Stimulated activated CD4-positive, alpha-beta T cell treated with anti-CD3 and anti-CD28 coated beads, Interleukin-2, amount 100 ng/mL, for 48 hours (primary cell): ENCODE results near the gene CELF4.

Source experiments
- DNase-seq, 2 donors: peaks; one replicate each; pipeline ENCODE4 v3.0.0-alpha.2; 2020

CELF4 gene

DNA sequence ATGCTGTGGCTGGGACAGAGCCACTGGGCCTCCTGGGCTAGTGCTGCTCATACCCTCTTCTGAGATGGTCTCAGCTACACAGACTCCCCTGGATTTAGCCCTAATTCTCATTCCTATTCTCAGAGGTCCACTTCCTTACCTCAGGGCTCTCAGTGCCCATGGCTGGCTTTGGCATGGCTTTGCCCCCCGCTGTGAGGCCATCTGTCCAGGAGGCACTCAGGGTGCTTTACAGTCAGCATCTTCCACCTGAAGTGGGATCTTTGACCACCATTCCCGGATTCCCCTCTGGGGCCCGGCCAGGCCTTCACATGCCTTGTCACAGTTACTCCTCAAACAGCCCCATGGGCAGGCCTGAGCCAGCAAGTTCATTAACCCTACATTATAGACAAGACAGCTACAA, 161.8 kb downstream of the CELF4 start:
- no peak for DNase-seq

DNA sequence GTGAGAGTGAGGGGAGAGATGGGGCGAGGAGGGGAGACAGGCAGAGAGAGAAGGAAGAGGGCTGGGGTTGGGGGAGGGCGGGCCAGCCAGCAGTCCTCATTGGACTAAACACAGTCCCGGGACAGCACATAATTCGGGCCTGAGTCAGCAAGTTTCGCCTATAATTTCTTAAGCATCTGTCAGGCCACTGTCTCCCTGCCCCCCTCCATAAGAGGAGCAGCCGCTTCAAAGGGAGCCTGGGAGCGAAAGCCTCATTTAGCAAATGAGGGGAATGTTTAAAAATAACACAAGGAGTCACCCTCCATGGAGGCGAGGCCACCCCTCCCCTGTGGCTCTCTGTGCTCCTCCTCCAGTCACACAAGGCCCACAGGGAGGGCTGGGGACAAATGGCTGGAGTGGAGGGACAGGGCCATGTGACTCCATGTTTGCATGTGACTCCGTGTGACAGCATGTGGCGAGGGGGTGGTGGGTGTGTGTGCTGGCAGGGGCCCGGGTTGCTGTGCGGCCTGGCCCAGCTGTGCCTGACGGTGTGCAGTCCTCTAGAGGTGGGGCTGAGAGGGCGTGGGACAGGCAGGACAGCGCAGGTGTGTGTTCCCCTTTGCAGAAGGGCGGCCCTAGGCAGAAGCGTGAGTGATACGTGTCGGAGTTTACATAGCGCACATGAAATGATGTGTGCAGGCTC, 162.4 kb downstream of the CELF4 start:
- DNase-seq: no peak

DNA sequence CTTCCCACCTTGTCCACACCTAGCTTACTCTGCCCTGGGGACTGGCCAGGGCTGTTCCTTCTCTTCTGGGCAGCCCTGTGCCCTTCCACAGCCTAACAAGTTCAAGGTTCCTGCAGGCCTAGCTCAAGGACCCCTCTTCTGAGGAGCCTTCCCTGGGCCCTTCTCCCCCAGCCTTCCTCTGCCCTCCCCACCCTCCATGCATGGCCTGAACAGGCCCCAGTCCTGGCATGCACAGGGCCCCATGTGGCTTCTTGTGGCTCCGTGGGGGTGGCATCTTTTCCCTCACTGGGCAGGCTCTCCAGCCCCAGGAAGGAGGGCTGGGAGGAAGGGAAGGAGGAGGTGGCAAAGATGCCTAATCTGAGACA, 162.9 kb downstream of the CELF4 start:
- no peak for DNase-seq

DNA sequence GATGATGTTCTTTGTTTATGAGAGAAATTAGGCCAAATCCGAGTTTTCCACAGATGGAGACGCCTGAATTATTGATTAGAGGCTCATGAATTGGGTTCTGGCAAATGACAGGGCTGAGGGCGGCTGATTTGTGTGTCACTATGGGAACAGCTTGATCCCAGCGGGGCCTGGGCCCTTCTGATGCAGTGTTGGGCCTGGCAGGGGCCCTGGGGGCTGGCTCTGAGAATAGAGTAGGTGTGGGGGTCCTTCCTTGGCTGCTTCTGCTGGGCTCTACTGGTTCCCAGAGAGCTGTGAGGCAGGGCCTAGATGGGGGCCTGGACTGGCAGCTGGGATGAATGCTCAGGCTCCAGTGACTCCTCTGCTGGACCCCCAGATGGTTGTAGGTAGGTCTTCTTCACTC, 164.8 kb downstream of the CELF4 start:
- DNase-seq: no peak

GRCh38 chr18:37398248-37398920, 167.2 kb downstream of the CELF4 start:
- DNase-seq: no peak

GRCh38 chr18:37397814-37398213, 167.8 kb downstream of the CELF4 start:
- DNase-seq: no peak

- no peak for DNase-seq
These were observed 168.5 kb downstream of the CELF4 start for GRCh38 chr18:37396971-37397720.

DNA sequence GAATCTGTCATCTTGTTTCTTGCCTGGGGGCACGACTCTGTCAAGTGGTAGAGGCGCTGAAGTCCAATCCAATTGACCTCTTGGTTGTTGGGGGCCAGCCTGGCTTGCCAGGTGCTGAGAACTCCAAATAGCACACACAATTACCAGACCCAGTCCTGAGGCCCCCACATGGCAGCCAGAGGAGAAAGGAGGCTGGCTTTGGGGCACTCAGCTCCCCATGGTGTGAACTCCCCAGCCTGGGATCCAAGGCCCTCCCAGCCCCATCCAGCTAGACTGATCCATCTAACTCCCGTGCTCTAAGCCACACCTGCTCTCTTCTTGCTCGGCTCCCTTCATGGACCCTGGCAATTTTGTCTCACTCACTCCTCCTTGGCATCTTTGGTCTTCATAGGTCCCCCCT, 170.0 kb downstream of the CELF4 start:
- DNase-seq: no peak

DNA sequence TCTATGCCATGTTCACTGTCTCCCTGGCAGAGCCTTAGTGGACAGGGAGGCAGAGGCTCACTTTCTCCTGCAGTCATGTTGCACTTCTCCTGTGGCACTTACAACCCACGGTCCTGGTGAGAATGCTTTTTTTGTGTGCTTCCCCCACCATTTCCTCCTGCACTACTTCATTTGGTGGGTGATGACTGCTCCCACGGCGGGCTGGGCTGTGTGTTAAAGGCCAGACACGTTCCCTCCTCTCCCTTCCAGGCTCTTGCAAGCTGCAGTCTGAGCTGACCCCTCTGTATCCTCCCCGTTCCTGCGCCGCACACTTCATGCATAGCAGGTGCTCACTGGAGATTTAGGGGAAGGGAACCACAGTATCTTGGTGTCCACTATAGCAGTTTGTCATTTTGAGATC, 170.5 kb downstream of the CELF4 start:
- DNase-seq: no peak

GRCh38 chr18:37394610-37394965, 171.0 kb downstream of the CELF4 start:
- DNase-seq: no peak

- no peak for DNase-seq
These were observed 171.5 kb downstream of the CELF4 start for GRCh38 chr18:37393945-37394609.

GRCh38 chr18:37393221-37393827, 172.3 kb downstream of the CELF4 start:
- DNase-seq: no peak

- DNase-seq: no peak
These were observed 172.9 kb downstream of the CELF4 start for GRCh38 chr18:37392648-37393047.

DNA sequence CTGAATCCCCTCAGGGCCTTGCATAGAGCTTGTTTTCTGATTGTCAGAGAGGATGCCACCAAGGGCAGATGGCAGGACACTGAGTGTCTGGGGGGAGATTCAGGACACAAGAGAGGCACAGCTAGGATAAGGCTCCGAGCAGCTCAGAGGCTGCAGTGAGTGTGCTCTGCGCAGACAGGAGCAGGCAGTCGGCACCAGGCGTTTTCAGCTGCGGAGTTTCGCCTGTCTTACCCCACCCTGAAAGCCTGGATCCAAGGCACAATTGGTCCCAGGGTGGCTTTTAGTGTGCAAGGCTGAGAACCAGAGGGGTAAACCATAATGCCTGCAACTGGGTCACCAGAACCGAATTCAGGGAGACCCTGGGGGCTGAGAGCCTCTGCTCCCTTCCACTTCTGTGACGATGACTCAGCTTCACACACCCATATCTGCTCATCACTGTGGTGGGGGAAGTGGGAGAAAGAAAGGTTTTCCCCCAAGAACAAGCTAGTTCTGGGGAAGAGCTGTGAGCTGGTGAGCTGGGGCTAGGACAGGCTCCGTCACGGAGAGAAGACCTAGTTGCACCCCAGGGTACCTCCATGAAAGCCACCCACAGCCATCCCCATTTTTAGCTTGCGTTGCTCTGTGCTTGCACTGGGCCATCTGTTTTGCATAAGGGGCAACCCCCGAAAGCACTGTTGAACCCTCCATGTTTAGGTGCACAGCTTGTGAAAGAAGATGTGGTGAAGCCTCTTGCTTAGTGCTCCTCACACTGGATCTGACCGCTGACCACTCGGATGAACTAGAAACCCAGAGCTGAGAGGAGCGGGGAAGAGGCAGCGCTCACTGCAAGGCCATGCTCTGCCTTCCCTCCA, 173.7 kb downstream of the CELF4 start:
- no peak for DNase-seq

DNA sequence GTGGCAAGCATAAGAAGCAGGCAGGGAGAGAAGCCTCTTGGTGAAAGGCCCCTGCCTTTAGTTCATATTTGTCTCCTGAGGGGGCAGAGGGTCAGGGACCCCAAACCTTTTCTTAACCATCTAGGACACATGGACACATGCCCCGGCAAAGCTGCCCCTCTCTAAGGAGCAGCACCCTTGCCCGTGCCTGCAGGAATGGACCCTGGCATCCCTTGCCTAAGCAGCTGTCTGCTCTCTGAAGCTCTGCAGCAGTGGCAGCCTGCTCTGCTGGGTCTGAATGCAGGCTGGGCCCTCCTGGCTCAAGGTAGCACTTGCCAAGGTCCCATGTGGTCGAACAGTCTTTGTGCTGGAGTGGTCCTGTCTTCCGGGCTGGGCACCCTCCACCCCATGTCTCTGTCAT, 174.4 kb downstream of the CELF4 start:
- no peak for DNase-seq

DNA sequence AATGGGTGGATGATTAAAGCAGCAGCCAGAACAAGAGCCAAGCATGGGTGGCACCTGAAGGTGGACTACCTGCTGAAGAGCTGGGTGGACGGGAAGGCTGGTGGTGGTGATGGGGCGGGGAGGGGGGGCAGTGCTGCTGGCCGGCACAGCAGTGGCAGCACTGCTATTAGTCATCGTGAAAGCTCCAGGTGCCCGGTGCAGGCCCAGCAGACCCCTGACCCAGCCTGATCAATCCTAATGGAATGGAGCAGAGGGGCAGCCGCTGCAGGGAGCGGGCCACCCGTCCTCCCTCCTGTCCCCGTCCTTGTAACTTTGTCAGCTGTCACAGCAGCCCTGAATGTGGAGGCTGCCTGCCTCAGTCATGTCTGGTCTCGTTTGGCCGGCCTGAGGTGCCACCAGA, 174.9 kb downstream of the CELF4 start:
- no peak for DNase-seq

DNA sequence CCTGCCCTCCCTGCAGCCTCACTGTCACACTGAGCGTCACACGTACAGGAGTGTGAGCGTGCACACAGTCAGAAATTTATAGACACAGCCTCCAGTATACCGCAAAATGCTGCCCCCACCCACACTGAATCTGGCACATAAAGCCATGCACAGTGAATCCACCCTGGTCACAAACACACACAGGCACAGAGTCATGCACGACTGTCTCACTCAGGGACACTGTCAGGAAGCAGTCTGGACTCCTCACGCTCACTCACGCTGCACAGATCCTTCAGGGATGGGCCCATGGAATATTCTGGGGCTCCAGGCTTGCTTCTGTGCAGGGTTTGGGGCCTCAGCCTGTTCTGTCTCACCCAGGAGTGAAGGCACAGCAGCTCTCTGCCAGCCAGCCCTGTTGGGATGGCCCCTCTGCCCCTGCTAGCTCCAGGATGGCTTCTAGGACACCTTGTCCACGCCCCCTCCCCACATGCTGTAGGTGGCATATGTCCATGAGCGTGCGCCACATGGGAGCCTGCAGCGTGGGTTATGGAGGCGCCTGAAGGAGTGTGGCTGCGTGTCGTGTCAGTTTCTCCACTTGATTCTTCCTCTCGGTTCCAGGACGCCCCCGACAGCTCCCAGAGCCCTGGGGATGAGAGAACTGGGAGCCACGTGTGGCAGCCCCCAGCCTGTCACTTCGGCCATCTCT, 175.8 kb downstream of the CELF4 start:
- no peak for DNase-seq

DNA sequence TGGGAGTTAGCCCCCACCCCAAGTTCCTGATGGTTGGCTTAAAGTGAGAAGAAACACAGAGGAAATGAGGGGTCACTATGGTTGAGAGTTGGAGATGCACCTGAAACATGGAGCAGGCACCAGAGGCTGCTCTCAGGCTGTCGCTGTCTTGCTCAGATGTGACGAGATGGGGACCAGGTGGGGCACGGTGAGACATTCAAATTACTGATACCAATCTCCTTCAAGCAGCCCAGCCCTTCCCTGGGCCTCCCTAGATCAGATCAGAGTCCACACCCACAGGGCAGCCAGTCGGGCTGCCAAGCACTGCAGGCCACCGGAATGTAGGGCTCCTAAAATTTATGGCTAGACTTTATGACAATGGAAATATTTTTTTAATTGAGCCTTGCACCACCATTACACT, 176.6 kb downstream of the CELF4 start:
- no peak for DNase-seq

DNA sequence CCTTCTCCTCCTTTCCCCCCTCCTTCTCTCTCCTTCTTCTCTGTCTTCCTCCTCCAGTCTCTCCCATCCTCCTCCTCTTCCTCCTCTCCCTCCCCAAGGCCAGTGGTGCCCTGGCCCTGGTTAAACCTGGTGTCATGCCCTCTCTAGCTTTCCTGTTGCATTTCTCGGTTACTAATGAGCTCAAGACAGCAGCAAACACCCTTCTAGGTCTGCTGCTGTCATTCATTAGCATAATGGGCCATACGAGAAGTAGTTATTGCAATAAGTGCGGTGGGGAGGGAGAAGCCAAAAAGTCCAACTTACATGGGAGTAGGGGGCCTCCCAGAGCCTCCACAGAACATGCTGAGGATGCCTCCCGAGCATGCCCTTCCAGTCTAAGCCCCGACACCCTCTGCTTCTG, 177.2 kb downstream of the CELF4 start:
- no peak for DNase-seq

GRCh38 chr18:37385846-37386778, 179.5 kb downstream of the CELF4 start:
- no peak for DNase-seq
